ENCODE data around the gene VWC2L. TPM values are rescaled to one million over a fixed set of nuclear protein-coding genes. Genes with fewer than 3 reads are reported as not detected.

The VWC2L gene
- total and polyA plus RNA-seq, 10 of the 15 experiments (the other 5 are each of a cell fraction or from before 2014, with no cell fraction given): not detected

GRCh38 chr2:214450118-214450894 lies 39.5 kb downstream of the VWC2L start (continued):
- no peak for TF ChIP-seq ZNF687 (IDR thresholded peaks at IDR 0.05)
- TF ChIP-seq SUPT20H (IDR thresholded peaks at IDR 0.05; ENCODE audit: borderline replicate concordance, control insufficient read depth, low read depth, low read length): no peak
- no peak for TF ChIP-seq ZSCAN29 (IDR thresholded peaks at IDR 0.05)
- TF ChIP-seq NFYA (IDR thresholded peaks at IDR 0.05; ENCODE audit: borderline replicate concordance, low read depth, low read length): no peak

- SMC1A ChIA-PET (ENCODE audit: uncharacterized antibody, unreplicated experiment): interaction anchor here (0.6 kb wide), 1 partner anchor 269 kb away, joined by 3 read pairs; no protein-coding TSS in a partner anchor
- no peaks in the 10 kb centered on the region for H4K20me1 ChIP-seq (ENCODE audit: control insufficient read depth, insufficient read depth)
- H3K27me3 ChIP-seq (replicated peaks in 1 of 2; ENCODE audit: control insufficient read depth in 2 of 2, insufficient read depth in 2 of 2, low read length in 1 of 2): no peaks in the 10 kb centered on the region
- H3K79me2 ChIP-seq (ENCODE audit: control insufficient read depth, insufficient read depth, low read length): no peaks in the 10 kb centered on the region
- FAIRE-seq (no peak), ATAC-seq (no peak), DNase-seq (ENCODE audit: low read depth, low spot score) (no peak)
- RAD21 ChIA-PET (ENCODE audit: unreplicated experiment): no interaction called here
- no peak overlapping the region for H3K9ac ChIP-seq (ENCODE audit: control insufficient read depth, insufficient read depth, low read length)
- POLR2A ChIA-PET: no interaction called here
- H3K9me3 ChIP-seq (replicated peaks; ENCODE audit: control insufficient read depth, insufficient read depth, low read length): no peaks in the 10 kb centered on the region
- CTCF ChIA-PET: no interaction called here
- 0% methylated on average over 2 of the region's 2 CpGs for WGBS (ENCODE audit: insufficient coverage, insufficient replicate concordance, low lambda C conversion rate, missing lambda C conversion rate)
- no peak overlapping the region for H3K27ac ChIP-seq (ENCODE audit: control insufficient read depth, insufficient read depth)
- in situ Hi-C loops (cut with MboI): no loop called here
- no peaks in the 10 kb centered on the region for H3K36me3 ChIP-seq (ENCODE audit: control insufficient read depth in 2 of 2, insufficient read depth in 2 of 2, low read length in 1 of 2)
- no peak overlapping the region for H2AFZ ChIP-seq (ENCODE audit: control insufficient read depth, low read depth, low read length)
- H3K4me1 ChIP-seq (ENCODE audit: control insufficient read depth, insufficient read depth, low read length): no peaks in the 10 kb centered on the region
- no peak overlapping the region for H3K4me2 ChIP-seq (ENCODE audit: control insufficient read depth, insufficient read depth)
- BruUV-seq (replicated peaks): no TSS peak
- intact Hi-C loops (cut with micrococcal nuclease; ENCODE audit: unreplicated experiment): no loop called here
- H3K4me3 ChIP-seq: no peak overlapping the region
- TF ChIP-seq BCL3 (IDR thresholded peaks at IDR 0.05; ENCODE audit: borderline replicate concordance, insufficient read depth, low read depth, low read length, poor library complexity, severe bottlenecking): no peak
- no peak for TF ChIP-seq IRF3 (IDR thresholded peaks at IDR 0.05)
- no peak for TF ChIP-seq FOS (IDR thresholded peaks at IDR 0.05; ENCODE audit: borderline replicate concordance, extremely low read depth, insufficient read length)
- TF ChIP-seq KAT2A (conservative IDR thresholded peaks at IDR 0.05; ENCODE audit: control insufficient read depth, low read depth, low read length): no peak
- TF ChIP-seq PAX5 (IDR thresholded peaks at IDR 0.05; ENCODE audit: borderline replicate concordance, low read depth, low read length): no peak
- no peak for TF ChIP-seq CHD2 (IDR thresholded peaks at IDR 0.05; ENCODE audit: borderline replicate concordance, low read depth, low read length)
- no peak for TF ChIP-seq SIX5 (IDR thresholded peaks at IDR 0.05; ENCODE audit: low read depth, low read length, severe bottlenecking)
- TF ChIP-seq HDGF (IDR thresholded peaks at IDR 0.05): no peak
- no peak for TF ChIP-seq ATF7 (IDR thresholded peaks at IDR 0.05; ENCODE audit: low read depth)
- no peak for TF ChIP-seq FOXK2 (IDR thresholded peaks at IDR 0.05)
- no peak for TF ChIP-seq STAT3 (IDR thresholded peaks at IDR 0.05; ENCODE audit: low read depth, low read length)
These were observed 40.8 kb downstream of the VWC2L start for GRCh38 chr2:214451516-214452275.
